Measurements from ENCODE around the gene DCC.
A peak's percentile ranks its signal among the peaks of the same experiment; 100 is the strongest.
"Not testable (repeated sequence)": the region's sequence is repeated elsewhere in the genome, so short reads cannot be mapped to it uniquely, and the experiment has no call there.

Gene DCC

GRCh38 chr18:52353589-52353988, 13.6 kb downstream of the DCC start:
- DNase-seq: no peak

- DNase-seq: no peak
These were observed 23.9 kb downstream of the DCC start for GRCh38 chr18:52363861-52364260.

- DNase-seq: not testable (repeated sequence)
These were observed 26.9 kb downstream of the DCC start for GRCh38 chr18:52366851-52367250.

- no peak for DNase-seq
These were observed 28.2 kb downstream of the DCC start for GRCh38 chr18:52367953-52368742.

GRCh38 chr18:52370841-52371240, 30.8 kb downstream of the DCC start:
- DNase-seq: no peak

- no peak for DNase-seq
These were observed 36.1 kb downstream of the DCC start for GRCh38 chr18:52376104-52376503.

- DNase-seq: no peak
These were observed 37.1 kb downstream of the DCC start for GRCh38 chr18:52377094-52377493.

- no peak for DNase-seq
These were observed 46.3 kb downstream of the DCC start for GRCh38 chr18:52386306-52386705.

- DNase-seq: no peak
These were observed 47.2 kb downstream of the DCC start for GRCh38 chr18:52387175-52387574.

GRCh38 chr18:52391810-52392559, 52.0 kb downstream of the DCC start:
- no peak for DNase-seq

- no peak for DNase-seq
These were observed 54.6 kb downstream of the DCC start for GRCh38 chr18:52394602-52395001.

- no peak for DNase-seq
These were observed 55.3 kb downstream of the DCC start for GRCh38 chr18:52395146-52395852.

- no peak for DNase-seq
These were observed 61.2 kb downstream of the DCC start for GRCh38 chr18:52401236-52401635.

GRCh38 chr18:52402814-52403213, 62.8 kb downstream of the DCC start:
- DNase-seq: no peak

GRCh38 chr18:52403291-52404021, 63.5 kb downstream of the DCC start:
- peak; percentile 87 for DNase-seq

GRCh38 chr18:52408800-52409302, 68.9 kb downstream of the DCC start:
- DNase-seq: no peak

GRCh38 chr18:52409727-52410126, 69.7 kb downstream of the DCC start:
- no peak for DNase-seq

- no peak for DNase-seq
These were observed 75.1 kb downstream of the DCC start for GRCh38 chr18:52415131-52415530.

- DNase-seq: no peak
These were observed 83.1 kb downstream of the DCC start for GRCh38 chr18:52422985-52423601.

GRCh38 chr18:52426041-52426440, 86.0 kb downstream of the DCC start:
- no peak for DNase-seq

GRCh38 chr18:52426462-52426861, 86.5 kb downstream of the DCC start:
- DNase-seq: no peak

GRCh38 chr18:52427521-52428175, 87.7 kb downstream of the DCC start:
- DNase-seq: no peak
